Chondrocyte (in vitro differentiated cells): ENCODE results near the gene CASZ1. TPM values are rescaled to one million over a fixed set of nuclear protein-coding genes. Genes with fewer than 3 reads are reported as not detected.

Experiments
- DNase-seq: peaks from one replicate; pipeline ENCODE4 v3.0.0; 2021; ENCODE audit warnings: mixed read lengths, low spot score
- H3K27ac Mint-ChIP-seq: one replicate; pipeline ENCODE4 v1.8.0; 2021; ENCODE audit warnings: mild to moderate bottlenecking, moderate library complexity, mixed read lengths; ENCODE audit not compliant: unreplicated experiment
- H3K27me3 Mint-ChIP-seq: 2 replicates; pipeline ENCODE4 v1.8.0; 2021; ENCODE audit warnings: low read depth, mixed read lengths
- H3K36me3 Mint-ChIP-seq: 2 replicates; pipeline ENCODE4 v1.8.0; 2021; ENCODE audit warnings: low read depth, mixed read lengths
- H3K4me1 Mint-ChIP-seq: 2 replicates; pipeline ENCODE4 v1.8.0; 2021; ENCODE audit warnings: low read depth, mild to moderate bottlenecking, mixed read lengths
- H3K4me3 Mint-ChIP-seq: one replicate; pipeline ENCODE4 v1.8.0; 2021; ENCODE audit warnings: mild to moderate bottlenecking, moderate library complexity, mixed read lengths; ENCODE audit not compliant: unreplicated experiment
- H3K9me3 Mint-ChIP-seq: 2 replicates; pipeline ENCODE4 v1.8.0; 2021; ENCODE audit warnings: low read depth, mixed read lengths
- total RNA-seq: library from RNA; stranded (reverse); gene quantifications from 3 replicates; pipeline ENCODE4 v1.2.1, GENCODE V29; 2021
- TF ChIP-seq, protein P1 (sequence below): fragments of 200-600 bp; sonication (generic); IDR thresholded peaks from 2 replicates; pipeline ENCODE4 v1.5.0; 2021; ENCODE audit warnings: antibody characterized with exemption, mild to moderate bottlenecking, moderate library complexity

Gene CASZ1
- total RNA-seq, 1 donor from 2014 or later = 4.1 TPM

DNA sequence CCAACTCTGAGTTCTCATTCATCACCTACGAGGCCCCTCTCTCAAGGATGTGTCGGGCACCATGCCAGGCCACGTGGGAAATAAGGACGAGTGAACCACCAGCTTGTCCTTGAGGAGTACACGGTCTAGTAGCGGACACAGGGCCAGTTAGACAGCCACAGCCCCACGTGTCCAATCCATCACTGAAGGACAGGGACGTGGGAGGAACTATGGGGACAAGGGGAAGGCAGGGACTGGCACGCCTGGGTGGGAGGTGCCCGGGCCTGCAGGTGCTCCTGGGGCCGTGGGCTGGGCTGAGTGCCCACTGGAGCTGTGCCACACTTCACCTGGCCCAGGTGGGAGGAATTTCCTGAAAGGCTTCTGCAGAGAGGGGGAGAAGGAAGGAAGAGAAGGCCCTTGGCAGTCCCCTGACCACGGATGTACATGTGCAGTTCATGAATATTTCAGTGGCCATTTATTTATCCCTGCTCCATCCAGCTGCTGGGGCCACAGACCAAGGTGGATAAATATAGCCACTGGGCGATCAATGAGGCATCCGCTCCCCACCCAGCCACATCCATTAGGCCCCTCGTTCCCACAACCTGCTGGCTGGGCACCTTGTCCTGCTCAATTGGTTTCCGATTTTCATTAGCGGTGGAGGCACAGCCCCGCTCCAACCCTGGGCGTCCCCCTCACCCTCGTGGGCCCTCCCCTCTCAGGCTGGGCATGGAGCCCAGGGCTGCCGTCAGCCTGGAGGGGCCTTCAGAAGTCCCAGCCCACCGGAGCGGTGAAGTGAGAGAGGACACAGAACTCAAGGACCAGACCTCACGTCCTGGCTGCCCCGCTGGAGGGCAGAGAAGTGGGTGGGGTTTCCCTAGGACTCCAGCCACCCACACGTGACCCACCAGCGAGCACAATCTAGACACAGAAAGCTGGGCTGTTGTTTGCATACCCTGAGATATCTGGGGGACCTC lies 59.5 kb downstream of the CASZ1 start:
- Mint-ChIP-seq H3K9me3 (no peaks in the 10 kb centered on the region), H3K36me3 (no peaks in the 10 kb centered on the region), H3K4me3 (no peak overlapping the region), H3K27me3 (peaks cover 11% of the 10 kb centered on the region), H3K4me1 (no peaks in the 10 kb centered on the region), H3K27ac (no peak overlapping the region)
- TF ChIP-seq, protein P1, sequence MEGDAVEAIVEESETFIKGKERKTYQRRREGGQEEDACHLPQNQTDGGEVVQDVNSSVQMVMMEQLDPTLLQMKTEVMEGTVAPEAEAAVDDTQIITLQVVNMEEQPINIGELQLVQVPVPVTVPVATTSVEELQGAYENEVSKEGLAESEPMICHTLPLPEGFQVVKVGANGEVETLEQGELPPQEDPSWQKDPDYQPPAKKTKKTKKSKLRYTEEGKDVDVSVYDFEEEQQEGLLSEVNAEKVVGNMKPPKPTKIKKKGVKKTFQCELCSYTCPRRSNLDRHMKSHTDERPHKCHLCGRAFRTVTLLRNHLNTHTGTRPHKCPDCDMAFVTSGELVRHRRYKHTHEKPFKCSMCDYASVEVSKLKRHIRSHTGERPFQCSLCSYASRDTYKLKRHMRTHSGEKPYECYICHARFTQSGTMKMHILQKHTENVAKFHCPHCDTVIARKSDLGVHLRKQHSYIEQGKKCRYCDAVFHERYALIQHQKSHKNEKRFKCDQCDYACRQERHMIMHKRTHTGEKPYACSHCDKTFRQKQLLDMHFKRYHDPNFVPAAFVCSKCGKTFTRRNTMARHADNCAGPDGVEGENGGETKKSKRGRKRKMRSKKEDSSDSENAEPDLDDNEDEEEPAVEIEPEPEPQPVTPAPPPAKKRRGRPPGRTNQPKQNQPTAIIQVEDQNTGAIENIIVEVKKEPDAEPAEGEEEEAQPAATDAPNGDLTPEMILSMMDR = no peak
- no peak for DNase-seq

DNA sequence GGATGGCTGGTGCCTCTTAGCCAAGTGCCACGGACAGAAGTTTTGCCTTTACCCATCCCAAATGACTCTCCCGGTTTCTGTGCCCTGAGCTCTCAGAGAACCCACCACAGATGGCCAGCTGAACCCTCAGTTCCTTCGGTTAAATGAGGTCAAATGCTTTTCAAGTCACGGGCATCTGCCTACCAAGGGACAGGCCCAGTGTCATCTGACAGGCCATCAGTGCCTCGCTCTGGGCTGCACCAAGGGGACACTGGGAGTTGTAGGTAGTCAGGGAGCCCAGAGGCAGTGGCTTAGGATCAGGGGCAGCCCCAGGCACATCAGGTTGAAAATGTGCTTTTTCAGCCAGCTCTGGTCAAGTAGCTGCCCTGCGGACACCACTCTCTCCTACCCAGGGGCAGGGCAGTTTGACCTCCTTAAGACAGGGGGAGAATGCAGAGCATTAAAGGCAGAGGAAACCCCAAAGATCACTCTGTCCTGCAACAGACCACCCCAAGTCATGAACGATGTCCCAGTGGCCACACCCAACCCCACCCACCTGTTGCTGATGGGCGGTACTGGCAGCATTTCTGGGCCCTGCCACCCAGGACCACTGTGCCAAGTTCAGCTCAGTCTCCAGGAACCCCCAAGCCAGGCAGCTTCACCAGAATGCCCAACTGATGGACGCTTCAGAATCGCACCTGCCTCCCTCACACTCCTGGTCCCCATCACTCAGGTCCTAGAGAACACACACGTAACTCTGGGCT lies 60.7 kb downstream of the CASZ1 start:
- TF ChIP-seq, protein P1 = no peak
- Mint-ChIP-seq H3K9me3 (no peaks in the 10 kb centered on the region), H3K27me3 (peaks cover 10% of the 10 kb centered on the region), H3K27ac (no peak overlapping the region), H3K4me3 (no peak overlapping the region), H3K4me1 (no peaks in the 10 kb centered on the region), H3K36me3 (no peaks in the 10 kb centered on the region)
- DNase-seq = no peak

DNA sequence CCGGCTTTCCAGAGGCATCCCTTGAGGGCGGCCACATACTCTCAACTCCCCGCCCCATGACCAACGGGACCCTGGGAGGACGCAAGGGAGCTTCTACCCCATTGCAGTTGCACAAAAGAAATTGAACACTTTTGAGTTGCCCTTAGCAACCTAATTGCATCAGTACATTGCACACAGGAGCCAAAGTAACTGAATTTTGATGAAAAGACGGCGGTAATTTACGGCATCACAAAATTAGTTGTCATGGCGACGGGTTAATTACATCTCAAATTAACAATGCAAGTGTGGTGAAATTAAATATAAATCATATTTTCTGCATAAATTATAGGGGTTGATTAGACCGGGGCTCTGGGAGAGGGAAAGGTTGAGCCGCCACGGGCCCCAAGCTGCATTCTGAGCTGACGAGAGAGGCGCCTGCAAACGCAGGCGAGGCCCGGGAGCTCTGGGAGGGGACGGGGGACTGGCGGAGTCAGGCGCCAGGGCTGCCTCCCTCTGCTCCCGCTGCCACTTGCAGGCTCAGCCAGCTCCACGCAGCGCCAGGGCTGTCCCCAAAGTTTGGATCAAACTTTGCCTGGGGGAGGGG lies 61.4 kb downstream of the CASZ1 start:
- Mint-ChIP-seq H3K9me3 (no peaks in the 10 kb centered on the region), H3K36me3 (no peaks in the 10 kb centered on the region), H3K27me3 (peaks cover 10% of the 10 kb centered on the region), H3K4me3 (no peak overlapping the region), H3K4me1 (no peaks in the 10 kb centered on the region), H3K27ac (no peak overlapping the region)
- DNase-seq = no peak
- TF ChIP-seq, protein P1 = no peak

DNA sequence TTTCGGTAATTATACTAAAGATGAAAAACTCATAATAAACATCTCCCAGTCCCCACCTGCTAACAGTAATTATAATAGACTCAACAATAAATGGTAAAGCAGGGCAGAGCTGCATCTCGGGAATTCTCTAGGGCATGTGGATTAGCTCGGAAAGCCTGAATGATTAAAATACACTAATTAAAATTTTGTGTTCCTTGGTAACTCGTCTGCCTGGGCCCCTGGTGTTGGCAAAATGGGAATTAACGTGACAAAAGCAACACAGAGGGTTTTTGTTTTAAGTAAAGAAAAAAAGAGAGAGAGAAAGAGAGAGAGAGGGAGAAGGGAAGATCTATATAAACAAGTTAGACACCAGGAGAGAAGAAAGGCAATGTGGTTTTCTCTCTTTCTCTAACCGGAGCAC lies 62.1 kb downstream of the CASZ1 start:
- H3K4me1 Mint-ChIP-seq = no peaks in the 10 kb centered on the region

More for the DNA sequence above, 62.1 kb downstream of the CASZ1 start:
- H3K4me3 Mint-ChIP-seq = no peak overlapping the region
- no peaks in the 10 kb centered on the region for H3K36me3 Mint-ChIP-seq
- H3K27ac Mint-ChIP-seq = no peak overlapping the region
- H3K9me3 Mint-ChIP-seq = no peaks in the 10 kb centered on the region
- DNase-seq = no peak
- H3K27me3 Mint-ChIP-seq = peaks cover 10% of the 10 kb centered on the region
- TF ChIP-seq, protein P1 = no peak
